ENCODE data around the gene SIGLECL1.
"Not testable (repeated sequence)": the region's sequence is repeated elsewhere in the genome, so short reads cannot be mapped to it uniquely, and the experiment has no call there.

SIGLECL1 gene

DNA sequence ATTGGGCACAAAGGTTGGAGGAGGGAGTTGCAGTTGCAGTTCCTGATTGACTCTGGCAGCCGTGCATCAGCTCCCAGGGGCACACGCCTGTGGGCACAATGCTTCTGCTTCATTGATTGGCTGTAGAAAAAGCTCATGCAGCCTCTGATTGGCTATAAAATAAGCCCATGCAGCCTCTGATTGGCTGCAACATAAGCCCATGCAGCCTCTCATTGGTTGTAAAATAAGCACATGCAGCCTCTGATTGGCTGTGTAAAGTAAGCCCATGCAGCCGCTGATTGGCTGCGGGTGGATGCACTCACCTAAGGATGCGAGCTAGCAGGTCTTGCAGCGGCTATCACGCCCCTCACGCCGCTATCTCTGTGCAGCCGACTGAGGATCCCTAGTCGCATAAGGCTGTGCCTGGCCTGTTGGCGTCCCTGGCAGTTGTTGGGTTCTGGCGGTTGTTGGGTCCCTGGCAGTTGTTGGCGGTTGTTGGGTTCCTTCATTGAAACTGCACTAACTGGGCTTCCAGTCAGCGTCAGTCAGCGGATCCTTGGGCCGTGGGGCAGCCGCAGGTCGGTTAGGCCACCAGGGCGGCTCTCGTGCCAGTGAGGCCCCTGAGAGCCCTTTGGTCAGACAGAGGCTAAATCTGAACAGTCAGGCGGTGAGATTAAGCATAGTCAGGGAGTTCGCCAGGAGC lies at the start of gene SIGLECL1:
TSS of gene SIGLECL1 (plus strand) at position 295 of the 682 bp plus-strand sequence. CDS start 12,993 bp downstream, outside the sequence.
- no peak for DNase-seq

DNA sequence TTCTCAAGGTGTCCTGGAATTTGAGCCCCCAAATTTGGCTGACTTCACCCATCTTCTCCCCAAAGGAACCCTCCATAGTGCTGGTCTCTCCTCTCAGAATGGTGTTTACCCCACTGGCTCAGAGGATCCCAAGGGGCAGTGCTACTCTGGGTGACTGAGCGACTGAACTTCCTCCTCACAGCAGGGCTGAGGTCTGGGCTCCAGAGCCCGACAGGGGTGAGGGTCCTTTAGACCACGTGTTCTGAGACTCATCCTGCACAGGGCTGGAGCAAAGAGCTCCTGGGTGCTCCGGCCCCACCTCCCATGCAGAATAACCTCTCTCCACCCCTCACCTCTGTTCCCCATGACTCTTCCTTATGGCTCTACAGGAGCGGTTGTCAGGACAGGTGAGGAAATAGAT lies 49.2 kb upstream of the SIGLECL1 start:
- DNase-seq, result no peak

DNA sequence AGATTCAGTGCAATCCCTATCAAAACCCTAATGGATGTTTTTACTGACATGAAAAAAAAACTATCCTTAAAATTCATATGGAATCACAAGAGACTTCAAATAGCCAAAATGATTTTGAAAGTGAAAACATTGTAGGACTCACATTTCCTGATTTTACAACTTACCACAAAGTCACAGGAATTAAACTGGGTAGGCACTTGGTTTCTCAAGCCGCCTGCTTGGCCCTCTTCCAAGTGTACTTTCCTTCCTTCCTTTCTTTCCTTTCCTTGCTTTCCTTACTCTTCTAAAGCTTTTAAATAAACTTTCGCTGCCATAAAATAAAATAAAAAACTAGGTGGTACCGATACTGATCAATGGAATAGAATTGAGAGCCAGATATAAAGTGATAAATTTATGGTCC lies 47.0 kb upstream of the SIGLECL1 start:
- DNase-seq, result no peak

DNA sequence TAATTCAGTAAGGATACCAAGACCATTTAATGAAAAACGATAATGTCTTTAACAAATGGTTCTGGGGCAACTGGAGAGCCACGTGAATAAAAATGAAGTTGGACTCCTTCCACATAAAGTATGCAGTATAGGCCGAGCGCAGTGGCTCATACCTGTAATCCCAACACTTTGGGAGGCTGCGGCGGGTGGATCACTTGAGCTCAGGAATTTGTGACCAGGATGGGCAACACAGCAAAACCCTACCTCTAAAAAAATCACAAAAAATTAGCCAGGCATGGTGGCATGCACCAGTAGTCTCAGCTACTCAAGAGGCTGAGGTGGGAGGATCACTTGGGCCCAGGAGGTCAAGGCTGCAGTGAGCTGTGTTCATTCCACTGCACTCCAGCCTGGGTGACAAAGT lies 46.6 kb upstream of the SIGLECL1 start:
- DNase-seq, result no peak

DNA sequence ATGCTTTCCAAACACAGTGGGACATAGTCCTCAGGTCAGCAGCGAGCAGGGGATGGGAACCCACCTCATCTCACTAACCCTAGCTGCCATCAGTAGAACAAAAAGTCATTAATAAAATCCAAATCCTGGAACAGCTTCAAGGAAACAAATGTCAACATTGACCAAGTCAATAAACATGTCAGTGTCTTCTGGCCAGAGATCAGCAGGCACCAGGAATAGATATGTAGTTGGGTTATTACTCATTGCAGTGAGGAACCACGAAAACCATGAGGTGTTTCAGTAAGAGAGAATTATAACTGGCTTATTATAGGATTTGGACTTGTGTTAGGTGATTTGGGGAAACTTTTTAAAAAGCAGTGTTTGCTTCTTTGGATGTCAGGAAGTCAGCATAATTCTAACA lies 43.1 kb upstream of the SIGLECL1 start:
- no peak for DNase-seq

DNA sequence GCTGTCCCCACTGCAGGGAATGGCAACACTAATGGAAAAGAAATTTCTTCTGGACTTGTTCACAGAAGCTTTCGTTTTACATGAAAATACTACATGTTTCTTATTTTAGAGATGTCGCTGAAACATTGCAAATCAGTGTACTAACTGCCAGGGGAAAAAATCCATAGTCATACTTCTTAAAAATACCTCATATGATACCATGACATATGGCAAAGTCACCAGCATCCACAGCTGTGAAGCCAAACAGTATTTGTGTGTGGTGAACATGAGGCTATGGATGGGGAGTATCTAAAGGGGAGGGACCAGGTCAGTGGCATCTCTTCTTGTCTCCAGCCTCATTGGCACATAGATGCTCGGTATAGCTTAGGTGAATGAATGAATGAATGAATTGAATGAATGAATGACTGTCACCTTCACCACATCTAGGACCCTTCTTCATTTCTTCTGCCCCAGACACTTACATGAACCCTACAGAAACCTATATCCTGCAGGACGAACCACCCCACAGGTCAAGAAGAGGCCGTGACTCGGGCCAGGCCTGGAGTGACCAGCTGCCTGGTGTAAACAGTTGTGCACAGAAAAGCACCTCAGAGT lies 40.6 kb upstream of the SIGLECL1 start:
- no peak for DNase-seq

DNA sequence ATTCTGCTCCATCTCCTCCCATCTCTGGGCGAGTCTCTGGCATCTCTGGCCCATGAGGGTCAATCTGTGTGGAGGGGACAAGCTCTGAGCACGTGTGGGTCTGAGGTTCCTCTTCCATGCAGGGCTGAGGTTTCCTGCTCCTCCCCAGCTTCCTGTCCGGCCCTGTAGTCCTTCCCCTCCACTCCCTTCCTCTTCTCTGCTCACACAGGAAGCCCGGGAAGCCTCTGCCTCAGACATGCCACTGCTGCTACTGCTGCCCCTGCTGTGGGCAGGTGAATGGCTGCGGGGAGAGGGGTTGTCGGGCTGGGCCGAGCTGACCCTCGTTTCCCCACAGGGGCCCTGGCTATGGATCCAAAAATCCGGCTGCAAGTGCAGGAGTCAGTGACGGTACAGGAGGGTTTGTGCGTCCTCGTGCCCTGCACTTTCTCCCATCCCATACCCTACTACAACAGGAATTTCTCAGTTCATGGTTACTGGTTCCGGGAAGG lies 40.0 kb upstream of the SIGLECL1 start:
- not testable (repeated sequence) for DNase-seq

DNA sequence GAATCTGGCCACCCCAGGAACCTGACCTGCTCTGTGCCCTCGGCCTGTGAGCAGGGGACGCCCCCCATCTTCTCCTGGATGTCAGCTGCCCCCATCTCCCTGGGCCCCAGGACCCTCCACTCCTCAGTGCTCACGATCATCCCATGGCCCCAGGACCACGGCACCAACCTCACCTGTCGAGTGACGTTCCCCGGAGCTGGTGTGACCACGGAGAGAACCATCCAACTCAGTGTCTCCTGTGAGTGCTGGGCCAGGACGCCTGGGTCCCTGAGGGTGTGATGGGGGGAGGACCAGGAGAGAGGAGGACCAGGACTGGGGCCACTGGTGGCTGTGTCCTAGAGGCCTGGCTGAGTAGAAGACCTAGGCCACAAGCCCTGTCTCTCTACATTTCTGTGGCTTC lies 39.0 kb upstream of the SIGLECL1 start:
- DNase-seq, result no peak

DNA sequence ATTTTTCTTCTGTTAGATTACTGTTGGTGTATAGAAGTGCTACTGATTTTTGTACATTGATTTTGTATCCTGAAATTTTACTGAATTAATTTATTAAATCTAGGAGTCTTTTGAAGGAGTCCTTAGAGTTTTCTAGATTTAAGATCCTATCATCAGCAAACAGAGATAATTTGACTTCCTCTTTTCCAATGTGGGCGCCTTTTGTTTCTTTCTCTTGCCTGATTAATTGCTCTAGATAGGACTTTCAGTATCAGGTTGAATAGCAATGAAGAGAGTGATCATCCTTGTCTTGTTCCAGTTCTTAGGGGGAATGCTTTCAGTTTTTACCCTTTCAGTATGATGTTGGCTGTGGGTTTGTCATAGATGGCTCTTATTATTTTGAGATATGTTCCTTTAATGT lies 31.6 kb upstream of the SIGLECL1 start:
- DNase-seq, result no peak

DNA sequence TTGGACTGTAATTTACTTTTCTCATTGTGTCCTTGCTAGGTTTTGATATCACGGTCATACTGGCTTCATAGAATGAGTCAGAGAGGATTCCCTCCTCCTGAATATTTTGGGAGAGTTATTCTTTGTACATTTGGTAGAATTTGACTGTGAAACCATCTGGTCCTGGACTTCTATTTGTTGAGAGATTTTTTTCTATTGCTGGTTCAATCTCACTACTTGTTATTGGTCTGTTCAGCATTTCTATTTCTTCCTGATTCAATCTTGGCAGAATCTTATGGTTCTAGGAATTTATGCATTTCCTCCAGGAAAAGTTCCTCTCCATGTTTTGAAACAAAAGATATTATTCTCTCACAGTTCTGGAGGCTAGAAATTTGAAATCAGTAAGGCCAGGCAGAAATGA lies 30.9 kb upstream of the SIGLECL1 start:
- no peak for DNase-seq

DNA sequence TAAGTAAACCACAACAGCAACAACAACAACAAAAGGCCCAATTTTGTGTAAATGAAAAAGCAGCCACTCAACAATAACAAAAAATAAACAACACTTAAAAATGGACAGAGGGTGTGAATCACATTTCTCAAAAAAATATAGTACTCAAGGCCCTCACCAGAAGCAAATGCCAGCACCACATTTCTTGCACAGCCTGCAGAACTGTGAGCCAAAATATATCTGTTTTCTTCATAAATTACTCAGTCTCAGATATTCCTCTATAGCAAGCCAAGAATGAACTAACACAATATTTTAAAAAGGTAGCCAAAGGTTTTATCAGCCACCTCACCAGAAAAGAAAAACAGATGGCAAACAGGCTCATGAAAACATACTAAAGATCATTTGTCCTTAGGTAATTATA lies 29.9 kb upstream of the SIGLECL1 start:
- DNase-seq, result no peak

DNA sequence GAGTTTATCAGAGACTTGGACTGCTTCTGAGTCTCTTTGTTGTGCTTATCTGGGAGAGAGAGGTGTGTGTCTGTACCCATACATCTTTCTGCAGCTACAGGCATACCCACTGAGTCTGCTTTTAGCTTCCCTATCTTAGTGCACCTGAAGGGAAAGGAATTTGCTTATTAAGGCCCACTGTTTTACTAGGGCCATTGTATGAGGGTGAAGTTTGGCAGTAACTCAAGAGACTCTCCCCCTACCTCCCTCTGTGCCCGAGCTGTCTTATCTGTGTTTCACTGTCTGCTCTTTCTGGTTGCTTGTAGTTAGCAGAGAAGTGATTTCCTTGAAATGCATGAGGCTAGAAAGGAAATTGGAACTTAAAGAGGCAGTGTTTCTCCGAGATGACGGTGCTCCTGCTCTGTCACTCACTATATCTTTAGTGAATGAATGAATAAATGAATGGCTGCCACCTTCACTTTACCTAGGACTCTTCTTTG lies 26.7 kb upstream of the SIGLECL1 start:
- DNase-seq, result no peak

DNA sequence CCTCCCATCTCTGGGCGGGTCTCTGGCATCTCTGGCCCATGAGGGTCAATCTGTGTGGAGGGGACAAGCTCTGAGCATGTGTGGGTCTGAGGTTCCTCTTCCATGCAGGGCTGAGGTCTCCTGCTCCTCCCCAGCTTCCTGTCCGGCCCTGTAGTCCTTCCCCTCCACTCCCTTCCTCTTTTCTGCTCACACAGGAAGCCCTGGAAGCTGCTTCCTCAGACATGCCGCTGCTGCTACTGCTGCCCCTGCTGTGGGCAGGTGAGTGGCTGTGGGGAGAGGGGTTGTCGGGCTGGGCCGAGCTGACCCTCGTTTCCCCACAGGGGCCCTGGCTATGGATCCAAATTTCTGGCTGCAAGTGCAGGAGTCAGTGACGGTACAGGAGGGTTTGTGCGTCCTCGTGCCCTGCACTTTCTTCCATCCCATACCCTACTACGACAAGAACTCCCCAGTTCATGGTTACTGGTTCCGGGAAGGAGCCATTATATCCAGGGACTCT lies 25.9 kb upstream of the SIGLECL1 start, which contains the start of gene CD33:
TSS of gene CD33 (plus strand) at position 183 of the 496 bp plus-strand sequence. CDS start at position 222, 39 bp downstream.
- DNase-seq, result not testable (repeated sequence)

DNA sequence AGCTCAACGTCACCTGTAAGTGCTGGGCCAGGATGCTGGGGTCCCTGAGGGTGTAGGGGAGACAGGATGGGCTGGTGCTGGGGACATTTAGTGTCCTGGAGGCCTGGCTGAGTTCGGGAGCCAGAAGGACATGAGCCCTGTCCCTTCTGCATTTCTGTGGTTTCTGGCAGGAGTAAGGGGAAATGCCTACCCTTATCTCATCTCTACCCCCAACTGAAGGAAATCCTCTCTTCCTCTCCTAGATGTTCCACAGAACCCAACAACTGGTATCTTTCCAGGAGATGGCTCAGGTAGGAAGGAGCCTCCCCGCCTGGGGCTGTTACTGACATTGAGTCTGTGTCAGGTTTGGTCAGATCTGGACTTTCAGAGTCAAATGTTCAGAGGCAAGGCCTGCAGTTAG lies 24.8 kb upstream of the SIGLECL1 start:
- DNase-seq, result no peak

DNA sequence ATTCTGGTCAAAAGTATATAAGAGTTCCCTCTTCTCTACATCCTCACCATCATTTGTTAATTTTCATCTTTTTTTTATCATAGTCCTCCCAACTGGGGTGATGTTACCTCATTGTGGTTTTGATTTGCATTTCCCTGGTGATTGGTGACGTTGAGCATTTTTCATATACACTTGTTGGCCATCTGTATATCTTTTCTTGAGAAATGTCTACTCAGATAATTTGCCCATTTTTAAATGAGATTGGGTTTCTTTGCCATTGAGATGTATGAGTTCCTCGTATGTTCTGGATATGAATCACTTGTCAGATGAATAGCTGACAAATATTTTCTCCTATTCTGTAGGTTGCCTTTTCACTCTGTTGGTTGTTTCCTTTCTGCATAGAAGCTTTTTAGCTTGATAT lies 23.6 kb upstream of the SIGLECL1 start:
- no peak for DNase-seq

DNA sequence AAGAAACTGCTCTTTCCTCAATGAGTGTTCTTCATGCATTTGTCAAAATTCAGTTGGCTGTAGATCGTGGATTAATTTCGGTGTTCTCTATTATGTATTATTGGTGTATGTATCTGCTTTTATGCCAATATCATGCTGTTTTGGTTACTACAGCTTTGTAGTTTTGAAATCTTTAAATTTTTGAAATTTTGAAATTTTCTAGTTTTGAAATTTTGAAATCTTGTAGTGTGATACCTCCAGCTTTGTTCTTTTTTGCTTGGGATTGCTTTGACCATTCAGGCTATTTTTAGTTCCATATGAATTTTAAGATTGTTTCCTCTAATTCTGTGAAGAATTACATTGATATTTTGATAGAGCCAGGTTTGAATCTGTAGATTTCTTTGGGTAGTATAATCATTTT lies 22.9 kb upstream of the SIGLECL1 start:
- no peak for DNase-seq

DNA sequence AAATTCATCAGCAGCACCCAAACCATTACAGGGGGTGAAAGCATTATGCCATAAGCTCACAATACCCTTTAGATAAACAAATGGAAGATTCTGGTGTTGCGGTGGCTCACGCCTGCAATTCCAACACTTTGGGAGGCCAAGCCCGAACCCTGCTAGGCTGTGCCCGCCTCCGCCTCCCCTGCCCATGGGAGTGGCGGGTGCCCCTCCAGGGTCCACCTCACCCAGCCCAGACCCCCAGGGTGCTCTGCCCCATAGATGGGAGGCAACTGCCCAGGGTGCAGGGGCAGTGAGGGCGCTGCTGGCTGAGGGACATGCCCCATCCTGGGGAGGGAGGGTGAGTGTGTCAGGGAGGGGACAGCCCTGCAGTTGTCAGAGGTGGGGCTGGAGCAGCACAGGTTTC lies 10.0 kb upstream of the SIGLECL1 start:
- DNase-seq, result no peak

DNA sequence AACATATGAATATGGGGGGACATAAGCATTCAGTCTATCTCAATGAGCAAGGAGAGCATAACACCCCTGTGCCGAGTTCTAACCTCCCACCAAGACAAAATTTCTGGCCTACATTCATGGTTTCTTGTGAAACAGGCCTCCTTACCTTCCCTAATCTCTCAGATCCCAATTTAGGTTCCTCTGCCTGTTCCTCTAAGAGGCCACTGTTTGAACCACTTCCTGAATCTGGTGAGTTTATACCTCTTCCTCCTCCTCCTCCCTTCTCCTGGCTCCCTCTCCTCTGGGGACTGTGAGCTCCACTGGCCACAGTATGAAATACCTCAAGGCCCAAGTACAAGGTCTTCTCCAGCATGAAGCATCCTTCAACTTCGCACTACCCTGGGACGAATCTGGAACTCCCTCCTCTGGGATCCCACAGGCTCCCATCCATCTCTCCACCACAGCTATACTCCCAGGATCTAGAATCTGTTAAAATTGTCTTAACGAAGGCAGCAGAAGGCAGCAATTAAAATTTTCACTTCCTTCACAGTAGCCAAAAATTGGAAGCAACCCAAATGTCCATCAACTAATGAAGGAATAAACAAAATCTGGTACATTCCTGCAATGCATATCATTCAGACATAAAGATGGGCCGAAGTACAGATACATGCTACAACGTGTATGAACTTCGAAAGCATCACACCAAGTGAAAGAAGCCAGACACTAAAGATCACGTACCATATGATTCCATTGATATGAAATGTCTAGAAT lies 7.8 kb upstream of the SIGLECL1 start:
- DNase-seq, result no peak

DNA sequence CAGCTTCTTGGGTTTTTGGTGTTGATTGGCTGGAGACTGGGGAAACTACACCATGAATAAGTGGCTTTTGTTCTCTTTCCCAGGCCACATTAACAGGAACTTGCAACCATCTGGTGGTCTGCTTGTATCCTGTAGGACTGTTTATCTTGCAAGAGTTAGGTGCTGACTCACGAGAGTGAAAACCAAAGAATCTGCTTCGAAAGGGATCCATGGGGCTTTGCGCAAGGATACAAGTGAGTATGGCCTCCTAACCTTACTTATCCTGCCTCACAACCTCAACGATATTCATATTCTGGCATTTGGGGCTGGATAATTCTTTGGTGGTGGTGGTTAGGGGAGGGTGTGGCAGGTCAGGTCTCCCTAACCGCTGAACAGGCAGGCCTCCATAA lies 4.7 kb upstream of the SIGLECL1 start:
- DNase-seq, result no peak

DNA sequence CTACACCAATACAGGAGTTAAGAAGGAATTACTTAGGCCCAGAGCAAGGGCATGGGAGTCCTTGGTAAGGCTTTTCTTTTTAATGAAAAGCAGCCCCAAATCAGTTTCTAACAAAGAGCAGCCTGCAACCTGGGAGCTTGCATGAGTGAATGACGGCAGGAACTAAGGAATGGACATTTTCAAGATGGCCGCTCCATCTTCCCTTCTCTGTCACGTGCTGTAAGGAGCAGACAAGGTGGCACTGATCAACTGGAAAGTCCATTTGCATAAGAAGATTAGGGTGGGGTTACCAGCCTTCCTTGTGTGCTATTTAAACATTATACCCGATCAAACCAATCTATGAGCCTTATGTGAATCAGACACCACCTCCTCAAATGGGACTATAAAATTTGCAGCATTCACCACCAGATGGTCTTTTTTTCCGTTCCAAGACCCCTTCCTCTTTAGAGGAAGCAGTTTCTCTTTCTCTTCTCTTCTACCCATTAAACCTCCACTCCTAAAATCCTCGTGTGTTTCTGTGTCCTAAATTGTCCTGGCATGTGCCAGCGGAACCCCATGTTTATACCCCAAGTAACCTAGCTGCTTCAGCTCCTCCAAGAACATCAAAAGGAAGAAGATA lies 2.8 kb upstream of the SIGLECL1 start:
- no peak for DNase-seq

DNA sequence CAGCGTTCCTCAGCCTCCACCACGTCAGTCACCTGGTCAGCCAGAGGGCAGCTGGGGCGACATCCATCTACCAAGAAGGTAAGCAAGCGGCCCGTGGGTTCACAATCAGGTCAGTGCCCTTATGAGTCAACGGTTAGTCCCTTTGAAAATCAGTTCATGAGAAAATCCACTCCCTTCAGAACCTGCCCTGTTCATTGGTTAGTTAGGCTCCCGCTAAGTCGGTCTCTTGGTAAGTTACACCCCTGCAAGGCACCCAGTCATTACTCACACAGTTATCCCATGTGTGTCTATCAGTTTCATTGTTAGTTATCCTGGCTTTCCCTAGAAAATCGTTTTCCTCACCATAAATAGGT lies 564 bp downstream of the SIGLECL1 start:
- DNase-seq, result no peak

DNA sequence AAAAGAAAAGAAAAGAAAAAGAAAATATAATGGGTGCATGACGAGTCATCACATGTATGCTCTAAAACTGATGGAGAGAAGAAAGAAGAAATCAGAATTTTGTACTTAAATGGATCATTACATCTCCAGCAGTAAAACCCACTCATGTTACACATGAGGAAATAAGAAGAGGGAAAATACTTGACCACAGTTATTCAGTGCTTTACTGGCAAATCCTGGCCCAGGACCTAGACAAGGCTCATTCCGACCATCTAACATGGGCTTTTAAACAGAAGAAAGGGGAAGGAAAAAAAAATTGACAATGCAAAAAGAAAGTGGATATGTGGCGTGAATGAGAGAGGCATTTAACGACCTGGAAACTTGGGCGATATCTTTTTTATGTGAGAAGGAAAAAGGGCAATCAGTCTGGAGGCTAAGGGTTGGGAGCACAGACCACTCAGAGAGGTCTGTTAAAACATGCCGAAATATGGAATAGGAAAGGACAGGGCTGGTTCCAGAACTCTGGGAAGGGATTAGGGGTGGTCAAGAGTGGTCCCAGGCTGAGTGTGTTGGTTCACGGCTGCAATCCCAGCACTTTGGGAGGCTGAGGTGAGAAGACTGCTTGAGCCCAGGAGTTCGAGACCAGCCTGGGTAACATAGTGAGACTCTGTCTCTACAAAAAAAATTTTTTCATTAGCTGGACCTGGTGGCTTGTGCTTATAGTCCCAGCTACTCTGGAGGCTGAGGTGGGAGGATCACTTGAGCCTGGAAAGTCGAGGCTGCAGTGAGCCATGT lies 1.6 kb downstream of the SIGLECL1 start:
- DNase-seq, result no peak
